Endothelial cell of umbilical vein (primary cell): ENCODE measurements around the gene TSKU. TPM values are rescaled to one million over a fixed set of nuclear protein-coding genes. Genes with fewer than 3 reads are reported as not detected.

Experiments
- BruUV-seq: library from RNA; stranded (reverse); fragments of 400-500 nt; replicated peaks from 2 replicates; lab custom pipeline; 2021; lab: Mats Ljungman, UMichigan
- CTCF ChIA-PET: fragments of 300-600, 350-600 bp; sonication (Branson Sonifier 250); formaldehyde crosslinking; loops from one replicate; lab custom pipeline; 2021; ENCODE audit warnings: antibody characterized with exemption, inconsistent platforms; lab: Charles Lee
- POLR2A ChIA-PET: fragments of 300-600, 350-600 bp; sonication (Branson Sonifier 250); formaldehyde crosslinking; loops from one replicate; lab custom pipeline; 2021; ENCODE audit warnings: antibody characterized with exemption, inconsistent platforms; lab: Charles Lee
- DNase-seq: peaks from one replicate; pipeline ENCODE4 v3.0.0-alpha.2; 2011; ENCODE audit warnings: low read depth, low spot score
- FAIRE-seq: peaks from 2 replicates; lab custom pipeline; 2011; peaks lifted over from hg19 to GRCh38; lab: Jason Lieb, UNC
- H2AFZ ChIP-seq: 2 replicates; pipeline ENCODE4 v1.6.0; 2012; ENCODE audit warnings: low read depth, low read length, control low read depth, inconsistent platforms
- H3K27ac ChIP-seq: 2 replicates; pipeline ENCODE4 v1.5.1; 2011; ENCODE audit warnings: low read depth, mild to moderate bottlenecking, control low read depth, low read length, moderate library complexity; ENCODE audit not compliant: insufficient read depth
- H3K27me3 ChIP-seq, 2 experiments: 2 replicates each; pipeline versions ENCODE4 v1.6.0 to v1.6.1; 2011; ENCODE audit warnings: low read length in 2 of 2, mixed read lengths in 1 of 2; ENCODE audit not compliant: control insufficient read depth in 2 of 2, insufficient read depth in 2 of 2
- H3K36me3 ChIP-seq, 2 experiments: 2 replicates in 1 of 2; 3 replicates in 1 of 2; pipeline ENCODE4 v1.5.1; 2011; ENCODE audit warnings: low read length in 2 of 2, mild to moderate bottlenecking in 1 of 2, moderate library complexity in 1 of 2; ENCODE audit not compliant: control insufficient read depth in 2 of 2, insufficient read depth in 2 of 2; ENCODE audit errors: extremely low read depth in 1 of 2
- H3K4me1 ChIP-seq: 3 replicates; pipeline ENCODE4 v1.5.1; 2011; ENCODE audit warnings: mild to moderate bottlenecking, low read length; ENCODE audit not compliant: control insufficient read depth, insufficient read depth; ENCODE audit errors: extremely low read depth
- H3K4me2 ChIP-seq: 2 replicates; pipeline ENCODE4 v1.6.1; 2011; ENCODE audit warnings: low read length, control low read depth, mixed read lengths; ENCODE audit not compliant: insufficient read depth
- H3K4me3 ChIP-seq, 3 experiments: fragments of 200-600 bp in 1 of 3; sonication (generic), shearing (Covaris generic) in 1 of 3; replicated peaks in 1 of 3; 2 replicates each; pipeline ENCODE4 v1.5.1; 2011 to 2016; ENCODE audit warnings: control low read depth in 3 of 3, low read length in 3 of 3, mild to moderate bottlenecking in 2 of 3, inconsistent platforms in 1 of 3, low read depth in 1 of 3, moderate library complexity in 1 of 3; ENCODE audit not compliant: insufficient read depth in 1 of 3
- H3K79me2 ChIP-seq: 2 replicates; pipeline ENCODE4 v1.6.0; 2012; ENCODE audit warnings: low read length, inconsistent platforms; ENCODE audit not compliant: control insufficient read depth, insufficient read depth
- H3K9ac ChIP-seq: replicated peaks from 2 replicates; pipeline ENCODE3; 2011; ENCODE audit warnings: low read length, control low read depth; ENCODE audit not compliant: insufficient read depth; ENCODE audit errors: extremely low read depth
- H3K9me1 ChIP-seq: replicated peaks from 3 replicates; pipeline ENCODE4 v1.6.0; 2011; ENCODE audit warnings: mild to moderate bottlenecking, low read length; ENCODE audit not compliant: control insufficient read depth, insufficient read depth; ENCODE audit errors: extremely low read depth
- H3K9me3 ChIP-seq: replicated peaks from 2 replicates; pipeline ENCODE4 v1.5.1; 2012; ENCODE audit warnings: low read length, inconsistent platforms; ENCODE audit not compliant: control insufficient read depth, insufficient read depth
- H4K20me1 ChIP-seq: replicated peaks from 2 replicates; pipeline ENCODE3; 2011; ENCODE audit warnings: mild to moderate bottlenecking, low read length; ENCODE audit not compliant: control insufficient read depth, insufficient read depth; ENCODE audit errors: extremely low read depth
- CTCF ChIP-seq, 2 donors: IDR thresholded peaks; 1 replicate in 1 of 2; 2 replicates in 1 of 2; pipeline ENCODE4 v1.5.1; 2011; ENCODE audit warnings: low read length in 2 of 2, mild to moderate bottlenecking in 2 of 2, moderate library complexity in 2 of 2, control low read depth in 1 of 2, inconsistent platforms in 1 of 2, low read depth in 1 of 2; ENCODE audit not compliant: insufficient read depth in 1 of 2; ENCODE audit errors: extremely low read depth in 1 of 2
- EZH2 ChIP-seq: IDR thresholded peaks from 2 replicates; pipeline ENCODE4 v1.6.1; 2012; ENCODE audit warnings: borderline replicate concordance, low read depth, mild to moderate bottlenecking, moderate library complexity, low read length, inconsistent platforms; ENCODE audit not compliant: severe bottlenecking
- FOS ChIP-seq: IDR thresholded peaks from 2 replicates; pipeline ENCODE4 v1.6.1; 2011; ENCODE audit warnings: mild to moderate bottlenecking, low read length, moderate library complexity, borderline replicate concordance; ENCODE audit not compliant: insufficient read depth
- GATA2 ChIP-seq: IDR thresholded peaks from 2 replicates; pipeline ENCODE4 v1.7.0; 2011; ENCODE audit warnings: low read depth, mild to moderate bottlenecking, moderate library complexity, mixed read lengths, low read length; ENCODE audit not compliant: insufficient read length, insufficient read depth
- JUN ChIP-seq: IDR thresholded peaks from 2 replicates; pipeline ENCODE4 v1.6.1; 2011; ENCODE audit warnings: borderline replicate concordance, low read depth; ENCODE audit not compliant: insufficient read length, insufficient read depth
- MAX ChIP-seq: IDR thresholded peaks from 2 replicates; pipeline ENCODE4 v1.6.1; 2011; ENCODE audit not compliant: insufficient read depth, insufficient read length
- POLR2AphosphoS5 ChIP-seq: IDR thresholded peaks from 2 replicates; pipeline ENCODE4 v1.6.1; 2012; ENCODE audit warnings: low read depth, mild to moderate bottlenecking, control low read depth, low read length, moderate library complexity; ENCODE audit not compliant: insufficient read depth
- dilution Hi-C: fragments of 300-500 bp; cut with MboI; formaldehyde crosslinking; loops from one replicate; pipeline ENCODE4 v1.15.0; 2019; ENCODE audit warnings: low sequenced_read_pairs; ENCODE audit not compliant: extremely low pct_ligation_motif_present
- intact Hi-C: fragments of 100-400 bp; cut with micrococcal nuclease; formaldehyde crosslinking; loops from one replicate; pipeline ENCODE4 v1.10.0; 2022
- polyA plus RNA-seq, 4 experiments: library from polyadenylated mRNA; depleted of rRNA in 3 of 4; stranded (reverse) in 3 of 4; unstranded in 1 of 4; fragments of >200 nt; gene quantifications; 2 replicates each; pipeline versions ENCODE4 v1.2.1 to v1.2.3, GENCODE V29; 2011 to 2012; ENCODE audit warnings: missing spikeins in 1 of 4
- total RNA-seq: library from RNA; stranded (reverse); gene quantifications from 2 replicates; pipeline ENCODE4 v1.2.3, GENCODE V29; 2021

The TSKU gene
- total and polyA plus RNA-seq, 2 donors (not counting 3 experiments of a cell fraction or from before 2014, with no cell fraction given), result 16.2 to 21.2 TPM

GRCh38 chr11:76805206-76805913 lies 22.2 kb downstream of the TSKU start:
- Histone ChIP-seq H3K9me3 (no peaks in the 10 kb centered on the region), H3K79me2 (no peaks in the 10 kb centered on the region), H3K4me3 (no peak overlapping the region), H3K27me3 (no peaks in the 10 kb centered on the region), H3K4me2 (no peak overlapping the region), H4K20me1 (no peaks in the 10 kb centered on the region), H3K4me1 (peaks cover under 1% of the 10 kb centered on the region), H3K9ac (no peak overlapping the region), H3K27ac (no peak overlapping the region), H2AFZ (no peak overlapping the region), H3K9me1 (no peaks in the 10 kb centered on the region), H3K36me3 (no peaks in the 10 kb centered on the region)
- BruUV-seq, result no TSS peak
- CTCF ChIA-PET, result interaction anchor here (0.8 to 2.8 kb wide), 8 partner anchors 33 to 114 kb away, joined by 3 to 64 read pairs (median 4); no protein-coding TSS in a partner anchor
- no peak for DNase-seq
- POLR2A ChIA-PET, result interaction anchor here (0.7 kb wide), 1 partner anchor 65 kb away, joined by 4 read pairs; no protein-coding TSS in a partner anchor
- intact Hi-C loops, result no loop called here
- TF ChIP-seq POLR2AphosphoS5, result no peak
- TF ChIP-seq CTCF (IDR thresholded peaks at IDR 0.05; ENCODE audit: extremely low read depth in 1 of 2, insufficient read depth in 1 of 2, low read depth in 1 of 2, low read length in 2 of 2), result no peak
- no peak for TF ChIP-seq GATA2
- no peak for TF ChIP-seq EZH2
- no peak for TF ChIP-seq FOS
- TF ChIP-seq JUN, result no peak
- peak; percentile 13 for TF ChIP-seq MAX
- FAIRE-seq, result no peak
- dilution Hi-C loops, result loop anchor here (25.0 kb wide), 1 partner anchor 107 kb away; no protein-coding TSS in a partner anchor
